Activated CD8-positive, alpha-beta memory T cell treated with anti-CD3 and anti-CD28 coated beads, Interleukin-2, amount 50 U/mL, for 1 hour (primary cell): ENCODE measurements around the gene HDGFL1.

Experiments
- DNase-seq: peaks from one replicate; pipeline ENCODE4 v3.0.0-alpha.2; 2020; ENCODE audit errors: extremely low read depth

The HDGFL1 gene

DNA sequence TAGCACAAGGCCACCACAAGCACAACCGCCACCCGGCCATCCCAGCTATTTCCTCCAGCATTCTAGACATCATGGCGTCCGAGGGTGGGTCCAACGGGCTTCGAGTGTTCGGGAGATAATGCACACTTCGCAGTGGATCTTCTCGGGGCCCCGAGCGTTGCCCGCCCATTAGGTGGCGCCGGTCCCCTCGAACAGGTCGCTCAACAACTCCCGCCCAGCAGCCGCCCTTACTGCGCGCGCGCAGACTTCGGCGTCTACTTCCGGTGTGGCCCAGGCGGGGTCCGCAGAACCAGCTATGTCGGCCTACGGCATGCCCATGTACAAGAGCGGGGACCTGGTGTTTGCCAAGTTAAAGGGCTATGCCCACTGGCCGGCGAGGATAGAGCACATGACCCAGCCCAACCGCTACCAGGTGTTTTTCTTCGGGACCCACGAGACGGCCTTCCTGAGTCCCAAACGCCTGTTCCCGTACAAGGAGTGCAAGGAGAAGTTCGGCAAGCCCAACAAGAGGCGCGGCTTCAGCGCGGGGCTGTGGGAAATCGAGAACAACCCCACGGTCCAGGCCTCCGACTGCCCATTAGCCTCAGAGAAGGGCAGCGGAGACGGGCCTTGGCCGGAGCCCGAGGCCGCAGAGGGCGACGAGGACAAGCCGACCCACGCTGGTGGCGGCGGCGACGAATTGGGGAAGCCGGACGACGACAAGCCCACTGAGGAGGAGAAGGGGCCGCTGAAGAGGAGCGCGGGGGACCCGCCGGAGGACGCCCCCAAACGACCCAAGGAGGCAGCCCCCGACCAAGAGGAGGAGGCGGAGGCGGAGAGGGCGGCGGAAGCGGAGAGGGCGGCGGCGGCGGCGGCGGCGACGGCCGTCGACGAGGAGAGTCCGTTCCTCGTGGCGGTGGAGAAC lies at the start of gene HDGFL1:
Gene HDGFL1 (plus strand): TSS at position 286 of the 904 bp plus-strand sequence. CDS start 10 bp downstream, at position 296.
- DNase-seq: no peak

DNA sequence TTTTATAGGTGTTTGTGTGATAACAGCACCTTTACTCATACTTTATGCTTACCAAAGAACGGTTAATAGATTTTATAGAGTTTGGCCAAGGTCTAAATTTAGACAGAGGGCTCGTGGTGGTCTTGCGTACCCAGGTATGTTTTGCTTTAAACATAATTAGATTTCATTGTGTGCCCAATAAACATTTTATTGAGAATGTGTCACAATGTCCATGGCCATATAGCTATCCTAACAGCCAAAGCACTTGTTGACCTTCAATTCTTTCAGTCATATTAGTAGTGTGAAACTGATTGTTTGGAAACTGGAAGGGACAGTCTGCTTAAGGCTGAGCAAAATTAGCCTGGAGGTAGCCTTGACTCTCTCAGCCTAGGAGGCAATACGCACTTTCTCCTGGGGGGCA lies 48.3 kb upstream of the HDGFL1 start:
- no peak for DNase-seq

DNA sequence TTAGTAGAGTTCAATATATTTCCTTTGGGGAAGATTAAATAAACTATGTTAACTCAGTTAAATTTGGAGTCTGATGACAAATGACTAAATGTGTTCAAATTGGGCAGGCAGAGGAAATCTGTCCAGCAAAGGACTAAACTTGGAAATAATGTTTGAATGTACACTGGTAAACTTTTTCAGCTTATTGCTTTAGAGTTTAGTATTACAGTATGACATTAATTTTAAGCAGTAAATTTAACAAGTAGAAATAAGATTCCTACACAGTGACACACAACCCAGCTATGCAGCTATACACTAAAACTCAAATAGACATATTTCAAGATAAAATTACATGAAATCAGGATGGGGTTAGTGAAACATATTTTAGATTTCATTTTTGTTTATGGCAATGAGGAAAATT lies 42.6 kb upstream of the HDGFL1 start:
- DNase-seq: no peak

DNA sequence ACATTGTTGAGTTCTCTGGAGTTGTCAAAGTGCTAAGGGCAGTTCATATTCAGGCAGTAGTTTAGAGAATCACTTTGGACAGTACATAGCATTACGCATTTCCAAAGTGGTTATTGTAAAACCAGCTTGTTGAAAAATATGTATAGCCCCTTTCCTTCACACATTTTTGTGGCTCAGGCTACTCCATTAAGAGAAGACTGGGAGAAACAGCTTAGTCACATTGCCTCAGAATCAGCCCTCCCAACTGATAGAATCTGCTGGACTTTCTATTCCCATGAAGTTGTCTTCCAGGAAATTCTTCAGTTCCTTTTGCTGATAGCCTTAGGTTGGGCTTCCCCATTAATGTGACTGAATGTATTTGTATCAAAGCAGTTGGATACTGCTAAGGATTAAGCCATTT lies 39.5 kb upstream of the HDGFL1 start:
- no peak for DNase-seq

DNA sequence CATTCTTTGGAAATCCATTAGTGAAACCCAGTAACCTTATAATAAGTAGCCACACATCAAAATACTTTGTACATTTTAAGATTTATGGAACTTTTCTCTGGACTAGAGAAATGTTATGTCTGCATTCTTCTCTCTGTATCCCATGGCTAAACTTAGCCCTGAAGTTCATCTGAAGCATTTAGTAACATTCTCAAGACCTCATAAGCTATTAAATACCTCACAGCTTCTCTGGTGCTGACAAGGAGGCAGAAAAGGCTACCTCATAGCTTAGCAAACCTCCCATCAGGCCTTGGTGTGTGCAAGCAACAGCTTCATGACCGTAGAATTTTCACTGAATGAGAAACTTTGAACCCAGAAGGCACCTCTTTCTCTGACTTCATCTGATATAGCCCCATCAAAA lies 38.9 kb upstream of the HDGFL1 start:
- DNase-seq: no peak

DNA sequence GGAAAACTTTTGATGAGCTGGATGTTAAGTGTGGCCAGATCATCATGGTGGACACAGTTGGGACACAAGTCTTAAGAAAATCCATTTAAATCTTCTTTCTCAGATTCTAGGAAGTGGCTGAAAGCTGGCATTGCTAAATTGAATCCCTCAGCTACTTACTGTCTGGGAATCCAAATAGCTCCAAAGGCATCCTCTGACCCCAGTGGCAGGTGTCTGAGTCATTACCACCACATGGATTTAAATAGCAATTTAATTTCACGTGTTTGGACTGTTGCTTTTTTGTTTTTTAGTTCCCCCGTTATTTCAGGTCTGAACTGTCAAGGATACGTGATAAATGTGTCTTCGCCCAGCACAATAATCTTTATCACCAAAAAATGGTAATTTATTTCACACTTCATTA lies 33.2 kb upstream of the HDGFL1 start:
- DNase-seq: no peak

DNA sequence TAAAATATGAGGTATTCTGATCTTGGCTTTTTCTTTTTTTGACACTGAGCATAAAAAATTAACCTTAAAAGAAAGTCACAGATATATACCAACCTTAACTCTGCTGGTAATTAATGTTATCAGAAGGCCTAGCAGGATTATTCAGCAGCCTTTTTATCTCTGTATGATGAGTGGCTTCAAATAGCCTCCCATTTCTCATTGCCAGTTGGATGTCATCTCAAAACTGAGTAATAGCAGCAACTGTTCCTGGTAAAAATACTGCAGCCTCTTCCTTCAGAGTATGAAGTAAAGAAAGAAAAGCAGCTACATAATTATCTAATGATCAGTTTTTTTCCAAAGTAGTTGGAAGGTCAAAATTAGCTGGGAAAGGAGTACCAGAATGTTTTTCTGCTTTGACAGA lies 24.9 kb upstream of the HDGFL1 start:
- DNase-seq: no peak

DNA sequence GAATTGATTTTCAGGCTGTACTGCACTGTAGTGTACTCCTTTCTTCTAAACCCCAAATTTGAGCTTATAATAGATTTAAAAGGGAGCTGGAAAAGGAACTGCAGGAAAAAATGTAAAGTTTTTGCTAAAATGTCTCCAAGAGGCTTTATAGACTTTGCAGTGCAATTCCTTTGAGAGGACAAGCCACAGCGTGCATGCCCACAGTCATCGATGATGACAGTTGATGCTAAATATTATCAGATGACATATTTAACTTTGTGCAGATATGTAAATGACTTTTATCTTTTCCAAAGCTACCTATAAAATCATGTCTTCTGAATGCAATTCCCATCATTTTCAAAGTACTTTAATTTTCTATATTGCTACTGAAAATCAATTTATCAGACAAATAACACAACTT lies 24.3 kb upstream of the HDGFL1 start:
- no peak for DNase-seq

DNA sequence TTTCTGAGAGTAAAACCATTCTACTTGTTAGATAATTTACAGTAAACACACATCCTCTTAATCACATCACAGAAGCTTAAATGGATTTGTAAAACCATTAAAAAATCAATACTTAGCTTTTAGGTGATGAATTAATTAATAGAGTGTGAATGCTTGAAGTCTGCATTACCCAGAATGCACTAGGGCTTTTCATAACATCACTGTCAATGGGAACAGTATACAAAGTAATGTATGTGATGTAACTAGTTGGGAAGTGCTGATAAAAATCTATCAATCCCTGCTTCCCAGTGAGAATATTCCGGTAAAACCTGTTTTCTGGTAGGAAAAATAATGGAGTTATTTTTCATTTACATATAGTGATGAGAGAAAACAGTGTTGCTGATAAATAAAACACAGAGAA lies 23.1 kb upstream of the HDGFL1 start:
- no peak for DNase-seq

DNA sequence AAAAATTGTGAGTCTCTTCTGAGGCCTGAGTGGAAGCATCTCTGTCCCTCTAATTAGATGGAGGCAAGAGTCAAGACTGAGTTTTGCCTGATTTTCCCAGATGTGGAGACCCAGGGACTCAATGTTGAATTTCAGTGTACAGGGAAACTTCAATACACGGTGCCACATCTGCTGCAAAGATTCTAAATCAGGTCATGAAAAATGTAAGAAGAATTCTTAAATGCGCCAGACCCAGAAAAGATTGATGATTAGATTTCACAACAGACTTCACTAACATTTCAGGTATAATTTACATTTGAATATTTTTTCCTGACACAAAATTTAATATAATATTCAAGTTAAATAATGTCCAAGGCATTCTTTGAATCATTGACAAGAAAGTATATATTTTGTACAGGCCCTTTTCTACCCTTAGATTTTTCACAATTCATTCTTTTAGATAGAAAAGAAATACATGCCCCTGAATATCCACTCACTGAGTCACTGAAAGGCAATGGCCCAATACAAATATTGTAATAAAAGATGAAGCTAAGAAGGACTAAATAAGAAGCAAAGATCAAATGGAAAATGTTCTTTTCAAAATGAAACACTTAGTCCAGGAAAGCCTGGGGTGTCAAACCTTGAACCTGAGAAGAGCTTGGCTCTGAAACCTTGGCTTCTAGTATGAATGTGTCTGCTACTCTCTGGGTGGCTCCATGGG lies 18.2 kb upstream of the HDGFL1 start:
- no peak for DNase-seq

DNA sequence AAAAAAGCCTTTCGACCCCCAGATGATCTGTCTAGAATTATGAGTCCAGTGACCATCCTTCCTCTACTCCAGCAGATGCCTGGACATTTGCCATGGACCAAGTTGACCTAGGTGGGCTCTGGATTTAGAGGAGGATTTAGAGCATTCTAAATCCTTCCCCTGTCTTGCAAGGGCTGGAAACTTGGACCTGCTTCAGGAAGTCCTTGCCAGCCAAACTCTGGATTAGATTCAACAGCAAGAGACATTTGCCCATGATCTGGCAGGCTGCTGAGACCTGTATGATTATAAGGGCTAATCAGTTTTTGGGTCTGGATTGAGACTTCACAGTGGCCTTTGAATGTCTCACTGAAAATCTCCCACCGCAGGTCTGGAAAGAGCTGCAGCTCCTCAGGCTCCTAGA lies 13.1 kb upstream of the HDGFL1 start:
- no peak for DNase-seq

DNA sequence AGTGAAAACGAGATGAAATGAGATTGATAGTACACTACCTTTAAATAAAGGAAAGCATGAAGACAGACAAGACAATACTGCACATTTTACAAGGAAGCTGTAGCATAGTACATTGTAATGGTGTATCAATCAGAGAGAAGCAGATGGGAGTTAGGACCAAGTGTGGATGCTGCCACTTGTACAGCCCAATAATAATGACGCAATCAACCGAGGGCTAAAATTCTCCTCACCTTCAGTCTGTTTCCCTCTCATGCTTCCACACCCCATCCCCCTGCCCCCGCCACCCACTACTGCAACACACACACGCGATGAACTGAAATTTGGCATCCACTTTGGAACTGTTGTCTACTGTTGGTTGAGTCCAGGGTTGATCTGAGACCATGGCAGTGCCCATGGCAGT lies 12.4 kb upstream of the HDGFL1 start:
- no peak for DNase-seq

DNA sequence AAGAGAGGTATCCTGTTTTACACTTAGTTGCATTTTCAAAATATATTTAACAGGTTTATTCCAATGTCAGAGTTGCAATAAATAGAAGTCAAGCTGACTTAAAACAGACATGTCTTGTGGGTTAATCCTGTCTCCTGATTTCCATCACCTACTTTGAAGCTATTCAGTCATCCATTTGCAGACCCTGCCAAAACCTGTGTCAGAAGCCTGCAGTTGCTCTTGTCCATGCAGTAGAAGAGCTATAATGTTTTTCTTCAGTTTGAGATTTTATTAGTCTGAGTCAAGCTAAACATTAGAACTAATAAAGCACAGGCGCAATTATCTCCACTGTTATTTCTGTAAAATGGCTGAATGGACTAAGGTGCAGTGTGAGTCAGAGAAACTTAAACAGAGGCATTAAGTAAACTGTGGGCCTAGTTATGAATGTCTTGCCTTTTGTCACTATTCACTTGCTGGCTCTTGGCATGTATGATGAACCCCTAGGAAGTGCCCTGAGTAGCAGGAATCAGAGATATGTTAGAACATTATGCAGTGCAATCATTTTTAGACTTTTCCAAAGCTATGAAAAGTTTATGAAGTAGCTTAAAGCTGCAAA lies 11.0 kb upstream of the HDGFL1 start:
- DNase-seq: no peak

DNA sequence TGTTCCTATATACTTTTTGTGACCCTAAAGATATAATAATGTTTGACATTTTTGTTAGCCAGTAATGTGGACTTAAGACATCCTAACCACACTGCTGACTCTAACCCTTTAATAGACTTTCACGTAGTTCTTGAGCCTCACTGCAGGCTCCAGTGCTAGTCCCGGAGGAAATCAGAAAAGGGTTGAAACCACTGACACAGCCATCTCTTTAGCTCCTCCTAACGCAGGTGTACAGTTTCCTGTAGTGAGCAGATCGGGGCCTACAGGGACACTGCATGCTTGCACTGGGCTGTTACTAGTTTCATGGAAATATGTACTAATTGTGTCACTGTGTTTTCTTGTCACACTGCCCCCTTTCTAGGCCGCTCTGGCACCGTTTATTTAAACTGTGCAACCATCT lies 512 bp upstream of the HDGFL1 start:
- no peak for DNase-seq

DNA sequence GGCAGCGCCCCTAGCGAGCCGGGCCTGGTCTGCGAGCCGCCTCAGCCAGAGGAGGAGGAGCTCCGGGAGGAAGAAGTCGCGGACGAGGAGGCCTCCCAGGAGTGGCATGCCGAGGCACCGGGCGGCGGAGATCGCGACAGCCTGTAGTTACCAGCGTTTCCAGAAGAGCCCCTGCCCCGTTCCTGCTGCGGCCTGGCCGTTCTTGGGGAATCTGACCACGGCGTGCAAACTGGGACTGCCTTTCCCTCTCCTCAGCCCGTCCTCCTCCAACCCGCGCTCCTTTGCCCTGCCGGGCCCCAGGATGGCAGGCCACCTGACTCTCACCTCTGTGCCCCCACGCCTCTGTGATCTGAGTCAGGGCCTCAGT lies 802 bp downstream of the HDGFL1 start:
- no peak for DNase-seq

DNA sequence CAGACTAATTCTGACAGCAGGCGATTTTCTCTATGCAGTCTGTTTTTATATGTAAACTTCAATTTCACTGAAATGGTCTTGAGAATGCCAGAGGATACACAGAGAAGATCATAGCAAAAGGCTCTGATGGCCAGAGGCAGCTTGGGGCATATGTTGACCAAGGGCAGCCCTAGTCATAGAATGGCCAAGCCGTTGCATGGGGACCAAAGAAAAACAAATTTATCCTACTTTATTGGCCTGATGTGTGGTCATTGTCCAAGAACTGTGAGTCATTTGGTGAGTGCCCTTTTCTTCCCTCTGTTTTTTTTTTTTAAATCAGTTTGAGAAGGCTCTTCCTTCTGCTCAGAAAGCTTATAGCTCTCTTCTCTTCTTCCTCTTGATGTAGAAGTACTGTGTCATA lies 5.8 kb downstream of the HDGFL1 start:
- DNase-seq: no peak

DNA sequence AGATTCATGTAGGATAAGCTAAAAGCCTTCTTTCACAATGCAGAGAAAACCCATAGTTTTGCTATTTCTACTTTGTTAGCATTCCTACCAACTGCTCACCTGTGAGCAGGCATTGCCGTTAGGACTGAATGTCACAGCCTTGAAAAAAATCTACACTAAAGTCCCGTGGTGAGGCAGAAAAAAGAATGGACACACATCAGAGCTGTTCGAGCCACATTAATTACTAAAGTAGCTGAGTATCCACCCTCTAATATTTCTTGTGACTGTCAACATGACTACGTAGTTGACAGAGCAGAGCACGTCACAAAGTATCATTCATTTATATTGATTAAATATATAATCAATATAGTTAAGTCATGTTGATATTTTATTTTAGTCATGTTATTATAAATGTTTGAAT lies 10.1 kb downstream of the HDGFL1 start:
- DNase-seq: no peak

DNA sequence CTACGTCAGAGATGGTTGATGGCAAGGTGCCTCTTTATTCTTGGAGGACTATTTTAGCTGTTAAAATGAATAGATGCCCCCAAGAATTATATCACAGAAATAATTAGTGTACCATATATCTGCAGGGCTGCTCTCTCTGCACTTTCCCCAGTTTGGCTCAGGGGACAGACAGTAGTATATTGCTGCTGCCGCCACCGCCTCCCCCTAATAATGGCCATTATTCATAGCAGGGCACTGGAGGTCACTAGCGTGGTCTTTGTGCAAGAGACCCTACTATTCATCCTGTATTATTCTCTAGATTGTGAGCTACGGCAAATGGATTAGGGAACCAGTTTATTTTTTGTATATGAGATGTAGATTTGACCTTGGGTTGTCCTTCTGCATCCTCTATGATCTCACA lies 11.0 kb downstream of the HDGFL1 start:
- no peak for DNase-seq

DNA sequence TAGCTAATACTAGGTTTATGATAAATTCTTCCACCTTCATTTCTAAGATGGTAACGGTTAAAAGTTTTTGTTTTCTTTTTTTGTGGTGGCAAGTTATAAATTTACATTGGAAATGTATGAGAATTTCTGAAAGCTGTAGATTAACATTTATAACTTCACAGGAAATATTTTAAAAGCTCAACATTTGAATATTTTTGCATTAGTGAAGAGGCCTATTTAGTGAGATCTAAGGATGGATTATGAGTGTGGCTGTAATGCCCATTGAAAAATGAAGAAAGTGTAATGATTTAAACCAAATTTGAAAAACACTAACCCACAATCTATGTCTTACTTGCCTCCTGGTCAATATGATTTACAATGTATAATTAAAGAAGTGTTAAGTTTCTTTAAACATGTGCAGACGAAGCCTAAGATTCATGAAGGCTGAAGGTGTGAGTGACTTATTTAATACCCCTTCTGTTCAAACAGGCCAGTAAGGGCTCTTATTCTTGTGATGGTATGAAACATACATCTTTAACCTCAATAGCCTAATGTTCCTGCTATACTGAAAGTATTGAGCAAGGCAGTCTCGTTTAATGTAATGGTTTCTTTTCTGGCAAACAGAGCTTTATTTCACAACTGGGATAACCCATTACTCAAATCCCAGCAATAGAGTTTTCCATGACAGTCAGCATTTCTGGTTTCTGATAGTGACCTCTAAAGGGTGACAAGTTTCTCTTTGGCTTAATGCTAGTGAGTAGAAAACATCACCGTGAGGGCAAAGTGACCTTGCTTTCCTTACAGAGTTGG lies 13.2 kb downstream of the HDGFL1 start:
- DNase-seq: no peak

DNA sequence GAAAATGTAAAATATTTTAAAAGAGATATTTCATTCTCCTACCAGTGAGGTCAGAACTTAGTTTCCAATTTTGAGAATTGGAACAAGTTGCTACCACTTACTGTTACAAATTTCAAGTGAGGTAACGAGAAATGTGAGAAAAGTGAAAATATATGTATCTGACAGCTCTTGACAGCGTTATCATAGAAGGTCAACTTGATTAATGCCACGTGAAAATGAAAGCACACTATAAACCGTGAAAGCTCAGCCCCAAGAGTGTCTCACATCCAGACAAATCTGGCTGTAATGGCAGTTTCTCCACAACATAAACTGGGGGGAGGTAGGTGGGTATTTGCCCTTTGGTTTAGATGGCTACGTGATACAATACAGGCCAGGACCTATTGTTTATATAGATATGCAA lies 13.9 kb downstream of the HDGFL1 start:
- DNase-seq: no peak

DNA sequence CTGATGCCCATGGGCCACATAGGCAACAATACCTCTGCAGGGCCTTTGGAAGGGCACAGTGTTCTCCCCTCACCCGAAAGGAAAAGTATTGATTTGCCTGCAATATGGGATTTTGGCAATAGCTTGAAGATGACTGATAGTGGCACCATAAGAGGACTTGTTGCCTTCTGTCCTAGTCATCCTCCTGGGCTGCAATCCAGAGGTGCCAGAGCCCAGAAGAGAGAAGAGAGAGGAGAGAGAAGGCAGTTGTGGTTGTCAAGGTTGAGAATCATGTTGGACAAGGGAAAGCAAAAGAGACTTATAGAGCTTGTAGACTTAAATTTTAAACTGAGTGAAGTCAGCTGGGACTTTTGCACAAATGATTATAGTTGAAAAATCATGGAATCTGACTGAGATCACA lies 14.6 kb downstream of the HDGFL1 start:
- DNase-seq: no peak

DNA sequence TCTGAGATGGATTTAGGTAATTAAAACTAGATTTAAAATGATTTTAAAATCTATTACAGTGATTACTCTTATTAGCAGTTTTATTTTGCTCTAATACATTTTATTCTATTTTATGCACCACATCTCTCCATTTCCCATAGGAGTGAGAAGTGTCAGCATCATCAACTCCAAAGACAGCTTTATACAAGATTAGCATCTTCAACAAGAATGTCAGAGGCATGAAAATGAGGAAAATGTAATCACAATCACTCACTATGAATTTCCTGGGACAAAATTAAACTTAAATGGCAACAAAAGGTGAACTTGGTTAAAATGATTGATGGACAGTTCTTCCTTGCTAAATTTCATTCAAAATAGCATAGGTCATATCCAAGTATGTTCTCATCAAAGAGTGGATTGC lies 19.8 kb downstream of the HDGFL1 start:
- no peak for DNase-seq
